HG03439 (cell line): Measurements from ENCODE around the gene TUBB3.
"Not testable (repeated sequence)": the region's sequence is repeated elsewhere in the genome, so short reads cannot be mapped to it uniquely, and the experiment has no call there.

Experiments used
- ATAC-seq: cut with Tn5 transposase; IDR thresholded peaks from one replicate; pipeline ENCODE4 v1.9.1; 2021; ENCODE audit warnings: mild to moderate bottlenecking, moderate library complexity; ENCODE audit not compliant: unreplicated experiment

Gene TUBB3

DNA sequence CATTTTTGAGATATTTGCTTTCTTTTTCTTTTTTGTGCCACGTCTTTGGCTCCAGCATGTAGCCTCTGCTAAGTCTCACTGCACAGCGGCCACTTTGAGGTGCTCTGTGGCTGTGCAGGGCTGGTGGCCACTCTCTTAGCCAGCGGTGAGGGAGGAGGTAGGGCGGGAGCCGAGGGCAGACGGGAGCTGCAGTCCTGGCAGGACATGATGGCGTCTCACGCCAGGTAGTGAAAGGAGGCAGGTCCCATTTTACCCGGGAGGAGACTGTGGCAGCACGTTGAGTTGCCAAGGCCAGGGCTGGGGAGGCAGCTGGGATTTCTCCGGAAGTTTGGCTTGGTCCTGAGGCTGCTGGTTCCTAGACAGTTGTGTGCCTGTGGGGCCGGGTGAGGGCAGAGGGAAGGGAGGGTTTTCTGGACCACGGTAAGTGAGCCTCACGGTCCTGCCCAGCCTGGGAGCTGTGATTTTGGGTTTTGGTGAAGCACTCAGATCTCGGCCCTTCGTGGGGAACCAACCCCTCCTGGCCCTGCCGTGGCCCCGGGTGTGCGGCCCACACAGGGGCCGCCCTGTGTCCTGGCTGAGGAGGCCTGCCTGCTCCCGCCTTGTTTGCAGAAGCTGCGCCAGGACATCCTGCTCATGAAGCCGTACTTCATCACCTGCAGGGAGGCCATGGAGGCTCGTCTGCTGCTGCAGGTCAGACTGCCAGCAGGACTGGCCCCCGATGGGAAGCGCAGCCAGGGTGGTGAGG lies 39.8 kb downstream of the TUBB3 start:
- ATAC-seq, result no peak

DNA sequence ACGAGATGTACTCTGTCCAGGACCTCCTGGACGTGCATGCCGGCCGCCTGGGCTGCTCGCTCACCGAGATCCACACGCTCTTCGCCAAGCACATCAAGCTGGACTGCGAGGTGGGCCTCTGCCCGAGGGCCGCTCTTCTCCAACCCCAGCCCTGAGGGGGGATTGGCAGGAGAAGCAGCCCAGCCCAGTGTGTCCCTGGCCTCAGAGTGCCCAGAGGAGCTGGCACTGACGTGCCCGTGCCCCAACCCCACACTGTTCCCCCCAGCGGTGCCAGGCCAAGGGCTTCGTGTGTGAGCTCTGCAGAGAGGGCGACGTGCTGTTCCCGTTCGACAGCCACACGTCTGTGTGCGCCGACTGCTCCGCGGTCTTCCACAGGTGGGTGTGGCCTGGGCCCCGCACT lies 41.1 kb downstream of the TUBB3 start:
- no peak for ATAC-seq

DNA sequence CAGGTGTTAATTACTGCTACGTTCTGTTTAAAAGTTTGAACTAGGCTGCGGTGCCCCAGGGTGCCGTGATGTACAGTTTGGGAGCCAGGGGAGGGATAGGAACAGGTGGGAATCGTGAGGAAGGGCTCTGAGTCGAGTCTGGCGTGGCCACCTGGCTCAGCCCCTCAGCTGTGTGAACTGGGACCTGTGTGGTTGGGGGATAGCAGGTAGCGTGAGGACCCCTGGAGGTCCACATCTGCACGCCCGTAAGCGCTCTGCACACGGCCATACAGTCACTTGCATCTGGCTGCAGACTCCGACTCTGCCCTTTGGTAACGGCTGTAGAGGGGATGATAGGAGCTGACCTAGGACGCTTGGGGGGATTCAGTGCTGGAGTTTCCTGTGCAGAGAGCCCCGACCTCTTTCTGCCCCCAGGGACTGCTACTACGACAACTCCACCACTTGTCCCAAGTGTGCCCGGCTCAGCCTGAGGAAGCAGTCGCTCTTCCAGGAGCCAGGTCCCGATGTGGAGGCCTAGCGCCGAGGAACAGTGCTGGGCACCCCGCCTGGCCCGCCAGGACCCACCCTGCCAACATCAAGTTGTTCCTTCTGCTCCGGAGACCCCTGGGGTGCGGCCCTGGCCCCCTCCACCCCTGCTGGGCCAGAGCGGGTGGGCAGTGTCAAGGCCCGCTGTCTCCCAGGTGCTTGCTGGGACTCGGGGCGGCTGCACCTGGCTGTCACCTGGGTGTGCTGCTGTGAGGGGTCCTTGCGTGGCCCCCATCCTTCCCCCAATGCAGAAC lies 42.5 kb downstream of the TUBB3 start:
- ATAC-seq, result no peak

DNA sequence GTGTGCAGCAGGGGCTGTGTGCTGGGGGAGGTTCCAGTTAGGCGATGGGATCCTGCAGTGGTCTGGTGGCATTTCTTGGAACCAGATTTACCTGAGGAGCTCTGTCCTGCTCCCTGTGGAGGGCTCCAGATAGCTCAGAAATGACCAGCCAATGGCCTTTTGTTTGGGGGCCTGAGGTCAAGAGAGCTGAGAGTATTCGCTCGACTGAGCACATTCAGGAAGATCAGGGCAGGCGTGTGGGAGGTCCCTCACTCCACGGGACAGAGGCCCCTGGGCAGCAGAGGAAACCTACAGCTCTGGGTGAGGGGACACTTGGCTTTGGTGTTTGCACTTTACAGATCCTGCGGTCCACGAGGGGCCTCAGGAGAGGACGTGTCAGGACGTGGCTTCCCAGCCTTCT lies 43.6 kb downstream of the TUBB3 start:
- ATAC-seq, result no peak

DNA sequence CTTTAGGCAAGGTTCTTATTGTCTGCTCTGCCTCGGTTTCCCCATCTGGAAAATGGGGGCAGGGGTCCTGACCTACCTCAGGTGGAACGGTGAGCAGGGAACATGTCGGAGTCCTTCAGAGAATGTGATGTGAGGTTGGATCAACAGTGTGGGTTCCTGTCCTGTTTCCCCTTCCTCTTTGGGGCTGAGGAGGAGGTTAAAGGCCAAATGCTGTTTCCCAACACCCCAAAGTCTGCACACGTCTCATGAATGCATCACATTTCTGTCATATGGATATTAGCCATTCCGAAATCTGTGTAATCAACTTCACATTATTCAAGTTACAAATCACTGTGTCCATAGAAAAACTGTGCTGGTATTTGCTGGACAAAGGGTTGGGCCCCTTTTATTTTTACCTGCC lies 44.3 kb downstream of the TUBB3 start:
- not testable (repeated sequence) for ATAC-seq

DNA sequence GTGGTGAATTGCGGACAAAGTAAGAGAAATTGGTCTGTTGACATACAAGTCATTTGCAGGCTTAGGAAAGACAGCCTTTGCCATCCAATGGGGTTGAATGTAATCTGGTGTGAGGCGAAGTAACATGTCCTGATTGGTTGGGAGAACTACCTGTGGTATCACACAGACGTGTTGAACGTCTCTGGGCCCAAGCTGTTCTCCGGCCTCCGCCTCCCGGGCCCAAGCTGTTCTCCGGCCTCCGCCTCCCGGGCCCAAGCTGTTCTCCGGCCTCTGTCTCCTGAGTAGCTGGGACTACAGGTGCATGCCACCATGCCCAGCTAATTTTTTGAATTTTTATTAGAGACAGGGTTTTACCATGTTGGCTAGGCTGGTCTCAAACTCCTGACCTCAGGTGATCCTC lies 44.9 kb downstream of the TUBB3 start:
- ATAC-seq, result not testable (repeated sequence)

DNA sequence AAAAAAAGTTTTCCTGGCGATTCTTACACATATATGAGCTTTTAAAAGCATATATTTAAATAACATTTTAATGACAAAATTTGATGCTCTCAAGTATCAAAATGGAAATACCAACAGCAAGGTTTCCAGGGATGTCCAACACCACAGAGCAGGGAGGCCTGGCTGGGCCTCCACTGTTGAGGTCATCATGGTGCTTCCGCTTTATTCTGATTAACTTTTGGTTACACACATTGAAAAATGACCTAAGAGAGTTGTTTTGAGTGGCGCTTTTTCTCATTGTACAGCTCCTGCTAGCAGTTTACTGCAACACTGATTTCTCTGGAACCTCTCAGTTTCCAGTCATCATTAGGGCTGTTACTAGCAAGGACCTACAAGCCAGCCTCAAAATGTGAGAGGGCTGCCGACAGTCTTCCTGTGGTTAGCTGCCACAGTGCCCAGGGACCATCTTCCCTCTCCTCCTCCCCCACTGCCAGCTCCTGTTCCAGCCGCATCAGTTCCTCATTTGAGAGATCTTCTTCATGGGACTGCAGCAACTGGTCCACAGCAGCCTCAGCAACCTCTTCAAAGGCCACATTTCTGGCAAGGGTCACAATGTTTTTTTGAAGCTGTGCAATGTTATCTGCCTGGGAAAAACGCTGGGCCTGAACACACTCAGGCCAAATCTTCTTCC lies 46.7 kb downstream of the TUBB3 start:
- no peak for ATAC-seq

DNA sequence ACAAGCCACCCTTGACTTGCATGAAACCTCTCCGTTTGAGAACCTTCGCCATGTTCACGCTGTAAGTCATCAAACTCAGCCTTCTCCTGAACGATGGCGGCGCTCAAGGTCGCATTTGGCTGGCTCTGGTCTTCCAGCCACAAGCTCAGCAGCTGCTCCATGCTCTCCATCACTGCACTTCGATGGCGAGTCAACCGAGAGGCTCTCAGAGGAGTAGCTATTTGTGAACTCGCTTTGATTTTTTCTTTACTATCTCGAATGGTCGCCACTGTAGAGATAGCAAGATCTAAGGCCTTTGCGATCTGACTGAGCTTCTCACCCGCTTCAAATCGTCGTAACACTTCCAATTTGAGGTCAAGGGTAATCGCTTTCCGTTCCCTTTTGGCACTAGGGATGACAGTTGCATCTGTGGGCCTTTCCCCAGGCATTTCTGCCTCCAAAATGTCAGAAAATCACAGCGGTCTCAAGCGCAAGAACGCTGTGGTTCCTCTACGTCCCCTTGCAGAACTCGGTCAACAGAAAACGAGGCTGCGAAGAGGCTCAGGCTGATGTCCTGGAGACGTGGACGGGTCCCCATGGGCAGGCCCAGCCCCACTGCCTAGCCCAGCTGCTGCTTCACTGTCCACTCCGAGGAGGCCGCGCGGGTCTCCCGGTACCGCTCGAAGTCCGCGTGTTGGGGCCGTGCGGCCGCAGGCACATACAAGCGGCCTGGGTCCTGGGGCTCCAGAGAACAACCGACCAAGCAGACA lies 48.5 kb downstream of the TUBB3 start:
- ATAC-seq, result no peak

DNA sequence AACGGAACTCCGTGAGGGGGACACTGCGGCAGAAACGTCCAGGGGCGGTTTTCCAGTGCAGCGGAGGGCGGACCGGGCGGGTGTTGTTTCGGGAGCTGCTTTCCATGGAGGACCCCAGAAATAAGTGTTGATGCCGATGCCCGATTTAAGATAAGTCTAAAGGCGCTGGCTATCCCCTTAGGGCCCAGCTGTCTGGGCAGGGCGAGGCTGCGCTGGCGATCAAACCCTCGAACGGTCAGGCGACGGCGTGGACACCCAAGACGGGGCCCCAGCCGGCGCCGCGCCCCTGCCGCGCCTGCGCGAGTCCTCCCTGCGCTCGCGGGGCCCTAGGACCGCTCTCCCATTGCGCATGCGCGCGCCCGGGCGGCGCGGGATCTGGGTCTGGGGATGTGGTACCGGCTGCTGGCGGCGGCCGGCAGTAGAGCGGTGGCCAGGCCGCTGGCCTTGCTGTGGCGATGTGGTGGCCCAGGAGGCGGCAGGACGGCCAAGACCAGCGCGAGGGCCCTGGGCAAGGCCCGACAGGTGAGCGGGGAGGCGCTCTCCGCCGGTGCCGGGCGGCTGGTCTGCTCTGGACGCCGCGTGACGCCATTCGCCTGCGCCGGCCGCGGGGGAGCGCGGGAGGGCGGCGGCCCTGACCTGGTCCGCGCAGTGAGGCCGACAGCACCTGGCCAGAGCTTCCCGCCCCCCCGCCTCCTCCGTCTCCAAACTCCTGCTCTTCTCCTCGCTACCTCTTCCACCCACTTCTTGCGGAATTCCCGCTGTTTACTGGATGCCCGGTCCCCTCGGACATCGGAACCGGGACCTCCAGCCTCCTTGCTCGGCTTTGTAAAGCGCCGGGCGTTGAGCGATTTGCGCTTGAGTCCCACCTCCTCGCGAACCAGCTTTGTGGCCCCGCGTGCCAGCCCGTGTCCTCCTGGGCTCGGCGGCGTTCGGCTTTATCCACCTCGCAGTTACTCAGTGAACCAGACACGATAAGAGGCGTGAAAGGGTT lies 49.4 kb downstream of the TUBB3 start:
- peak; percentile 91 for ATAC-seq

DNA sequence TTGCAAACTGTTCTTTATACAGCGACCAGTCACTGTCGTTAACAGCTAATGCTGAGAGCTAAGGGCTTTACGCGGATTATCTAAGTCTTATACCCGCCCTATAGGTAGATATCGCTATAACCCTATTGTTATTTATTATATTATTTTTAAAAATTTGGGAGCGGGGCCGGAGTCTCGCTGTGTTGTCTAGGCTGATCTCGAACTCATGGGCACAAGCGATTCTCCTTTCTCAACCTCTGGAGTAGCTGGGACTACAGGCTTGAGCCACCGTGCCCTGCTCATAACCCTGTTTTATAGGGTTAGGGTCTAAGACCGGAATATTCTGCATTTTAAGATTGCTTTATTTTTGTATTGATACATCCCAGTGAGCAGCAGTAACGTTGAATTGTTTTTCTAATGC lies 50.1 kb downstream of the TUBB3 start:
- ATAC-seq, result no peak

DNA sequence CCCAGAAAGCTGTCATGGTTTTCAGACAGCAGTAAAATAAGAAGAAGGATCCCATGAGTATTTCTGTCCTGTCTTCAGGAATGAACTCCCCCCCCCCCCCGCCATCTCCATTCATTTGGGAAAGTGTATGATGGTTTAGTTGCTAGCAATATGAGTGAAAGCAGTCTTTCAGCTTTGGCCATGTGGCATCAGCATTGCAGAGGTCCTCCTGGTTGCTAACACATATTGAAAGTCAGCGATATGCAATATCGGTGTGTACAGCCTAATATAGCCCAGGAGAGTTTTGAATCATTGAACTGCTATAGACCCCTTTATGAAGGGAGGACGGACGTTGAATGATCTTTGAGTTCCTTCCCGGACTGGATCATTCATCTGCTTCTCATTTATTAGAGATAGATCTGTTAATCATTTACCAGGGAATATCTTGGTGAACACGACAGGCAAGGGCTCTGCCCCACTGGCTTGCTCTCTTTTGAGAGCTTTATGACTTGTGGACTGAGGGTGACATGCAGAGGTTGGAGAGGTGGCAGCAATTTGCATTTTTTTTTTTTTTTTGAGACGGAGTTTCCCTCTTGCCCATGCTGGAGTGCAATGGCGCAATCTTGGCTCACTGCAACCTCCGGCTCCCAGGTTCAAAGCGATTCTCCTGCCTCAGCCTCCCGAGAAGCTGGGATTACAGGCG lies 50.7 kb downstream of the TUBB3 start:
- ATAC-seq, result no peak

DNA sequence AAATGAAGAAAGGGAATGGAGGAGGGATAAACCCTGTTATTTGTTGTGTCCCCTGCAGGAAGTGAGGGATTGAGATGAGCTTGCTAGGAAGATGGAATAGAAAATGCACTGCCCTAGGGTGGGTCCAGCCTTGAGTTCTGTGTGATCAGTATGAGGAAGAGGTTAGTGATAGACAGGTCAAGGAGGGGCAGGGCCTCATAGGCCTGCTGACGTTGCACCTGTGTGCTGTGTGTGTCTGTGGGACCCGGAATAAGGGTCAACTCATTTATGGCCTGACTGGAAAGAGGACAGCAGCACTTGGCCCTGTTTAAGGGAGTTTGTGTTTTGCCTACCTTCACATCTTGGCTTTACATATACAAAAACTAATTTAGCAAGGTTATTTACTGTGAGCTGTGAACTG lies 51.7 kb downstream of the TUBB3 start:
- ATAC-seq, result no peak

DNA sequence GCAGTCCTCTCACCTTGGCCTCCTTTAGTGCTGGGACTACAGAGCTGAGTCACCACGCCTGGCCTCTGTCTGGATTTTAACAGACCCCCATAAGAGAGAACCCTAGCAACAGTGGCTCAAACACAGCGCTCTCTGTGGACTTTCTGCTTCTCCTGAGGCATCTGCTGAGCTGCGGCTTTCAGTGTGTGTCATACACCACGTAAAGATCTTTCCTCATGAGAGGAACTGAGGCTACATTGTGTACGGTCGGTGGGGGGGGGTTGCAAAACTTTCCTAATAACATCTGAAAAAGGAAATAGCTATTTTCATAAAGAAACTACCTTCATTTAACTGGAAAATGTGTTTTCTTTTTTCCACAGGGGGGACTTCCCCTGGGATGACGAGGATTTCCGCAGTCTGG lies 58.3 kb downstream of the TUBB3 start:
- no peak for ATAC-seq

DNA sequence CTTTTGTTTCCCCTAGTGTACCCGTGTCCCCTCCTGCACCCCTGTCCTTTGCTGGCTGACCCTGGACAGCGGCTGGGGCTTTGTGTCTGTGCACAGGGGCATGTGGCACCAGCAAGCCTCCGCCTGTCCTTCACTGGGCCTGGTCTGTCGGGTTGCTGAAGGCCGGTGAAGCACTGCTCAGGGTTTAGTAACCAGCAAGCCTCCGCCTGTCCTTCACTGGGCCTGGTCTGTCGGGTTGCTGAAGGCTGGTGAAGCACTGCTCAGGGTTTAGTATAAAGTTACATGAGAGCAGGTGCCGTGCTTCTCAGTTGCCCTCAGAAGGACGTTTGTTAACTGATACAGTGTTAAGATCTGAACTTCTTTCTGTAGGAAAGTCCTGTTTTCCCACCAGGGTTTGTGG lies 59.2 kb downstream of the TUBB3 start:
- no peak for ATAC-seq

DNA sequence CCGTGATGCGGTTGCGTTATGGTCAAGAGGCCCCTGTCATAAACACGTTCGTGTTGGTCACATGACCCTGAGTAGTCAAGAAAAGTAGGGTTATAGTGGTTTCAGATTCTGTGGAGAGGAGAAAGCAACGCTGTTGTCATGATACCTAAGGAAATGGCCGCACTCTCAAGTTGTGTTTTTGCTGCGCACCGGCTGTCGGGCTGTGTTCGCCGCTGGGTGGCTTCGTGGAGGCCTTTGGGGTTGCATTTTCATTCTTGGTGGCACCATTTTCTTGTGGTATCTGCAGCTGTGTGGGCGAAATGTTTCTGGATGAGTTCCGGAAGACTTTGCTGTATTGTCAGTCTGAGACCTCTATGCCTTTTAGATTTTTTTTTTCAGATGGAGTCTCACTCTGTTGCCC lies 60.4 kb downstream of the TUBB3 start:
- no peak for ATAC-seq

DNA sequence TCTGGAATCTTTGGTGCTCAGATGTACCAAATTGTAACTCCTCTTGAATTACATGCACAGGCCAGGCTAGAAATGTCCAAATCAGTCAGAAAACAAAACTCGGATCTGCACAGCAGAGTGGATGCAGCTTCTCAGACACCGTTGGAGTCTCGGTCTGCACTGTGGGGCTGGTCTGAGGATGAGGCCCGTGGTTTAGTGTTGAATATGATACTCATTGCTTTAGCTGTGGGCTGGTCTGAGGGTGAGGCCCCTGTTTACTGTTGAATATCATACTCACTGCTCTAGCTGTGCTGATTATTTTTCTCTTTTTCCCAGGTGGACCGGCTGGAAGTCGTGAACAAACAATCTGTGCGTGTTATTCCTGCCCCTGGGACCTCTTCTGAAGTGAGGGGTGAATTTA lies 61.1 kb downstream of the TUBB3 start:
- ATAC-seq, result no peak

DNA sequence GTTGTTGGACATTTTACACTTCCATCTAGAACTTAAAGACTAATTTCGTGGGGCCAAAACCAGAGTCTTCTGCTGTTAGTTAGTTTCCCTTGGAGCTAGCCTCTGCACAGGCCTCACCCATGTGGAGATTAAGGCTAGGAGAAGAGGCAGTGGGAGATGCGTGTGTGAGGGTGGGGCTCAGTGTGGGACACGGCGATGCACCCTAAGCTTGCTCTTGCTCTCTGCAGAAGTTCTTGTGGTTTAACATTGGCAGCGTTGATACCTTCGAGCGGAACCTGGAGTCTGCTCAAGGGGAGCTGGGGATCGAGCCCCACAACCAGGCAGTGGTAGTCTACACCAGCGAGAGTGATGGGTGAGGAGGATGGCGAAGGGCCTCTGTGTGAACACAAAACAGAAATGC lies 62.1 kb downstream of the TUBB3 start:
- ATAC-seq, result no peak
